DMS79 (cell line): ENCODE measurements around the gene KRTAP12-1.

Source experiments
- DNase-seq: peaks from one replicate; lab custom pipeline; 2025; lab: John Stamatoyannopoulos, UW

The KRTAP12-1 gene

GRCh38 chr21:44681861-44682579, at the start of gene KRTAP12-1:
KRTAP12-1 (minus strand) TSS chr21:44682163; CDS start chr21:44682123, 40 bp downstream.
- DNase-seq = peak; percentile 93

GRCh38 chr21:44730951-44731579, 49.1 kb upstream of the KRTAP12-1 start:
- no peak for DNase-seq

GRCh38 chr21:44730028-44730395, 48.0 kb upstream of the KRTAP12-1 start:
- no peak for DNase-seq

- no peak for DNase-seq
Measured at GRCh38 chr21:44729336-44730027, 47.5 kb upstream of the KRTAP12-1 start.

- DNase-seq = no peak
Measured at GRCh38 chr21:44728716-44729115, 46.8 kb upstream of the KRTAP12-1 start.

- no peak for DNase-seq
Measured at GRCh38 chr21:44727757-44728156, 45.8 kb upstream of the KRTAP12-1 start.

- no peak for DNase-seq
Measured at GRCh38 chr21:44727321-44727720, 45.4 kb upstream of the KRTAP12-1 start.

- no peak for DNase-seq
Measured at GRCh38 chr21:44726826-44727225, 44.9 kb upstream of the KRTAP12-1 start.

- no peak for DNase-seq
Measured at GRCh38 chr21:44724926-44725325, 43.0 kb upstream of the KRTAP12-1 start.

GRCh38 chr21:44724196-44724595, 42.2 kb upstream of the KRTAP12-1 start:
- DNase-seq = no peak

GRCh38 chr21:44723177-44724131, 41.5 kb upstream of the KRTAP12-1 start:
- DNase-seq = no peak

GRCh38 chr21:44722731-44723130, 40.8 kb upstream of the KRTAP12-1 start:
- no peak for DNase-seq

GRCh38 chr21:44720170-44720569, 38.2 kb upstream of the KRTAP12-1 start:
- no peak for DNase-seq

- no peak for DNase-seq
Measured at GRCh38 chr21:44718571-44718970, 36.6 kb upstream of the KRTAP12-1 start.

GRCh38 chr21:44718093-44718492, 36.1 kb upstream of the KRTAP12-1 start:
- no peak for DNase-seq

GRCh38 chr21:44716984-44717383, 35.0 kb upstream of the KRTAP12-1 start:
- no peak for DNase-seq

GRCh38 chr21:44714905-44715304, 32.9 kb upstream of the KRTAP12-1 start:
- no peak for DNase-seq

GRCh38 chr21:44713846-44714245, 31.9 kb upstream of the KRTAP12-1 start:
- DNase-seq = no peak

- DNase-seq = no peak
Measured at GRCh38 chr21:44713130-44713529, 31.2 kb upstream of the KRTAP12-1 start.

GRCh38 chr21:44712203-44713028, 30.5 kb upstream of the KRTAP12-1 start:
- DNase-seq = peak; percentile 39
